Fibroblast of lung (primary cell): Measurements from ENCODE around the gene TRIM73. TPM values are rescaled to one million over a fixed set of nuclear protein-coding genes. Genes with fewer than 3 reads are reported as not detected.
"Not testable (repeated sequence)": the region's sequence is repeated elsewhere in the genome, so short reads cannot be mapped to it uniquely, and the experiment has no call there.

ENCODE experiments used
- DNase-seq, 2 donors: peaks; one replicate each; pipeline versions ENCODE4 v3.0.0 to v3.0.0-alpha.2; 2010; ENCODE audit warnings: low read depth in 2 of 2
- H2AFZ ChIP-seq: 2 replicates; pipeline ENCODE4 v1.5.1; 2012; ENCODE audit warnings: low read length, control low read depth, inconsistent platforms
- H3K27ac ChIP-seq: 2 replicates; pipeline ENCODE4 v1.5.1; 2011; ENCODE audit warnings: low read length, control low read depth; ENCODE audit not compliant: insufficient read depth
- H3K27me3 ChIP-seq: 2 replicates; pipeline ENCODE4 v1.5.1; 2011; ENCODE audit warnings: mild to moderate bottlenecking, low read length; ENCODE audit not compliant: control insufficient read depth, insufficient read depth
- H3K36me3 ChIP-seq: 2 replicates; pipeline ENCODE4 v1.5.1; 2011; ENCODE audit warnings: low read length; ENCODE audit not compliant: control insufficient read depth, insufficient read depth
- H3K4me1 ChIP-seq: 2 replicates; pipeline ENCODE4 v1.5.1; 2011; ENCODE audit warnings: low read length; ENCODE audit not compliant: control insufficient read depth, insufficient read depth; ENCODE audit errors: extremely low read depth
- H3K4me2 ChIP-seq: 2 replicates; pipeline ENCODE4 v1.5.1; 2011; ENCODE audit warnings: low read length, control low read depth; ENCODE audit not compliant: insufficient read depth; ENCODE audit errors: extremely low read depth
- H3K4me3 ChIP-seq, 4 experiments: fragments of 200-600 bp in 1 of 4; sonication (generic) in 1 of 4; replicated peaks in 1 of 4; 2 replicates each; pipeline ENCODE4 v1.5.1; 2011 to 2016; ENCODE audit warnings: low read length in 4 of 4, low read depth in 3 of 4, mild to moderate bottlenecking in 3 of 4, control low read depth in 2 of 4, inconsistent platforms in 1 of 4, mixed read lengths in 1 of 4; ENCODE audit not compliant: insufficient read depth in 1 of 4; ENCODE audit errors: control extremely low read depth in 1 of 4
- H3K79me2 ChIP-seq: 2 replicates; pipeline ENCODE4 v1.5.1; 2012; ENCODE audit warnings: mild to moderate bottlenecking, low read length, inconsistent platforms; ENCODE audit not compliant: control insufficient read depth, insufficient read depth
- H3K9ac ChIP-seq: 2 replicates; pipeline ENCODE4 v1.5.1; 2011; ENCODE audit warnings: mild to moderate bottlenecking, low read length, control low read depth; ENCODE audit not compliant: insufficient read depth
- H3K9me3 ChIP-seq: 2 replicates; pipeline ENCODE4 v1.5.1; 2012; ENCODE audit warnings: low read depth, low read length; ENCODE audit not compliant: control insufficient read depth, insufficient read depth
- H4K20me1 ChIP-seq: 2 replicates; pipeline ENCODE4 v1.5.1; 2011; ENCODE audit warnings: low read length; ENCODE audit not compliant: control insufficient read depth, insufficient read depth; ENCODE audit errors: extremely low read depth
- polyA plus RNA-seq, 2 donors: library from polyadenylated mRNA; depleted of rRNA in 1 of 2; stranded (reverse) in 1 of 2; unstranded in 1 of 2; fragments of >200 nt; gene quantifications; 2 replicates each; pipeline ENCODE4 v1.2.1, GENCODE V29; 2011 to 2012; ENCODE audit warnings: missing spikeins in 1 of 2
- total RNA-seq: library from RNA; depleted of rRNA; stranded (reverse); fragments of >200 nt; gene quantifications from 2 replicates; pipeline ENCODE4 v1.2.1, GENCODE V29; 2014

TRIM73 gene
- total and polyA plus RNA-seq, 2 donors (not counting 1 experiment from before 2014, with no cell fraction given), result 0.03 to 1.3 TPM

DNA sequence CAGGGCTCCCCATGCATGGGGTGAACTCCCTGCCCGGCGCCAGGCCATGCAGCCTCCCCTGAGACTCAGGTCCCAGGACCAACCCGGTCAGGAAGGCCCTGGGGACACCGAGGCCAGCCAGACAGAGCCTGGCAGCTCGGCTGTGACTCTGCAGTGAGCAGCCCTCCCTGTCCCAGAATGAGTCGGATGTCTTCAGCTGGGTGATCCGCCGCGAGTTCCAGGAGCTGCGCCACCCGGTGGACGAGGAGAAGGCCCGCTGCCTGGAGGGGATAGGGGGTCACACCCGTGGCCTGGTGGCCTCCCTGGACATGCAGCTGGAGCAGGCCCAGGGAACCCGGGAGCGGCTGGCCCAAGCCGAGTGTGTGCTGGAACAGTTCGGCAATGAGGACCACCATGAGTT is 9.2 kb downstream of the TRIM73 start:
- H4K20me1 ChIP-seq, H3K27ac ChIP-seq, H3K9me3 ChIP-seq, H3K4me2 ChIP-seq, H3K27me3 ChIP-seq, H3K4me3 ChIP-seq, H3K4me1 ChIP-seq, H3K9ac ChIP-seq, H2AFZ ChIP-seq, DNase-seq, H3K79me2 ChIP-seq, H3K36me3 ChIP-seq: not testable (repeated sequence)

DNA sequence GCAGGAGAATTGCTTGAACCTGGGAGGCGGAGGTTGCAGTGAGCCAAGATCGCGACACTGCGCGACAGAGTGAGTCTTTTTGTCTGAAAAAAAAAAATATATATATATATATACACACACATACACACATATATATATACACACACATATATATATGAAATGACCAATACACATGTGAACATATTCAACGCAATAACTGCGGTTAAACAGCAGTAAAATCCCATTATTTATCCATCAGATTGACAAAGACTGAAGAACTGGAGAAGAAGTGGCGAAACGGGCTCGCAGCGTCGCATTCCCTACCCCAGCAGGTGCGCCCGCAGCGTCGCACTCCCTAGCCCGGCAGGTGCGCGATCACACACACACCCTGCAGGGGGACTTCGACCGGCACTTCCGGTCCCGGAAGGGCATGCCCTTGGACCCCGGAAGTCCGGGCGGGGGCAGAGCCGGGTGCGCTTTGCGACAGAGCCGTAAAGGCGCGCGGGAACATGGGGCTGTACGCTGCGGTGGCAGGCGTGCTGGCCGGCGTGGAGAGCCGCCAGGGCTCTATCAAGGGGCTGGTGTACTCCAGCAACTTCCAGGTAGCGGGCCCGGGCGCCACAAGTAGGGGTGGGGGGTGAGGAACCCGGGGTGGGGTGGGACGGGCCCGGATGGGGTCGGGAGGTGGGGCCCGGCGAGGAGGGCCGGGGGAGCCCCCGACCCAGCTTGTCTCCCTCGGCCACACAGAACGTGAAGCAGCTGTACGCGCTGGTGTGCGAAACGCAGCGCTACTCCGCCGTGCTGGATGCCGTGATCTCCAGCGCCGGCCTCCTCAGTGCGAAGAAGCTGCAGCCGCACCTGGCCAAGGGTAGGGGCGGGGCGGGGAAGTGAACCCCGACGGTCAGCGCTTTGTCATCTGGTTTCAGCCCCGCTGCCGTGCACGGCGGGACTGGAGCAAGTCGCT is 14.7 kb downstream of the TRIM73 start:
- H3K4me2 ChIP-seq, H3K36me3 ChIP-seq, H3K9ac ChIP-seq, H3K79me2 ChIP-seq, H3K9me3 ChIP-seq, H4K20me1 ChIP-seq, H3K4me1 ChIP-seq, H3K27ac ChIP-seq, DNase-seq, H3K27me3 ChIP-seq, H2AFZ ChIP-seq: not testable (repeated sequence)
- H3K4me3 ChIP-seq, result peak overlapping the region in 1 of 4 experiments; percentile 42

DNA sequence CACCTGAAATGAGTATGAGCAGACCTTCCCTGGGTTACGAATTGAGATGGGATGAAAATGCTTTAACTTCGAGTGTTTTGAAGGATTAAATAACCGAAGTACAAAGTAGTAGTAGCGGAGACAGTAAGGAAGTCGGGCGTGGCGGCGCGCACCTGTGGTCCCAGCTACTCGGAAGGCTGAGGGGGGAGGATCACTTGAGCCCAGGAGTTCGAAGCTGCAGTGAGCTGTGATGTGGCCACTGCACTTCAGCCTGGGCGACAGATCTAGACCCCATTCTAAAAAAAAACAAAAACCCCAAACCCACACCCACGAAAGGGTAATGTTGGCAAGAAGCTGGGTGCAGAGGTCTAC is 15.4 kb downstream of the TRIM73 start:
- H3K9ac ChIP-seq, H3K36me3 ChIP-seq, H3K27ac ChIP-seq, H2AFZ ChIP-seq, H3K4me3 ChIP-seq, DNase-seq, H3K9me3 ChIP-seq, H3K4me2 ChIP-seq, H3K27me3 ChIP-seq, H3K4me1 ChIP-seq, H3K79me2 ChIP-seq, H4K20me1 ChIP-seq: not testable (repeated sequence)

DNA sequence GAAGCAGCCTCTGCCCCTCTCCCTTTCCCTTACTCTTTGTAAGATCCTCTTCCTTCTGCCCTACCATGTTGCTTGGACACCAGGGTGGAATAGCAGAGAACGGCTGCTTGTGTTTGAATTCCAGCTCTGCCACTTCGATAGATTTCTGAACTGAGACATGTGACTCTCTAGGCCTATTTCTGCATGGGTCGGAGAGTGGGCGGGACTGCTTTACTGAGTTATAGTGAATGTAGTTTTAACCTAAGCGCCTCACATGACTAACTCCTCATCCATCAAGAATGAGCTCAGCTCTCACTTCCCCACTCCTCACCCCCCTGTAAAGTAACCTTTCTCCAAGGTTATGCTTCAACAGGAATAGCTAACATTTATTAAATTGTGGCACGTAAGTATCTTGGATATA is 18.8 kb downstream of the TRIM73 start:
- H3K27ac ChIP-seq, H3K27me3 ChIP-seq, H2AFZ ChIP-seq, H3K4me3 ChIP-seq, H3K9ac ChIP-seq, H3K79me2 ChIP-seq, H3K9me3 ChIP-seq, H4K20me1 ChIP-seq, DNase-seq, H3K36me3 ChIP-seq, H3K4me1 ChIP-seq, H3K4me2 ChIP-seq: not testable (repeated sequence)

DNA sequence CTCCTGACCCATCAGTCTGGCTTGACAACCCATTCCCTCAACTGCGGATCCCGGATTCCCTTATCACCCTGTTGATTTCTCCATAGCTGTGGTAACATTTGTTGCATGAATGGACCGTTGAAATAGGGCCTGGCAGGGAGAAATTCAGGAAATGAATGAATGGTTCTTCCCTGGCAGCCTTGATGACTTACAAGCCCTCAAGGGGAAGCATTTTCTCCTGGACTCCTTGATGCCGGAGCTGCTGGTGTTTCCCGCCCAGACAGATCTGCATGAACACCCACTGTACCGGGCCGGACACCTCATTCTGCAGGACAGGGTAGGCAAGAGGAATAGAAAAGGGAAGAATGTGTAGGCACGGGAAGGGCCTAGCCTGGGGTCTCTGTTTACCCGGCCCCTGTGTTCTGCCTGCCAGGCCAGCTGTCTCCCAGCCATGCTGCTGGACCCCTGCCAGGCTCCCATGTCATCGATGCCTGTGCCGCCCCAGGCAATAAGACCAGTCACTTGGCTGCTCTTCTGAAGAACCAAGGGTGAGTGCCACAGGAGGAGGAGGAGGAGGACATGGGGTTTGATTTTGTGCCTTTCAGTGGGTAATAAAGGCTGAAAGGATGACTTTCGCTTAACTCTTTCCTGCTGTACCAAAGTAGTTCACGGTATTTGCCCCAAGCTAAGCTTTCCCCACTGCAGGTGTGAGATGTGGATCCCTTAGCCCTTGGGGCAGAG is 19.4 kb downstream of the TRIM73 start:
- peak in 1 of 2 donors; percentile 39 for DNase-seq
- H4K20me1 ChIP-seq, H3K79me2 ChIP-seq, H3K4me3 ChIP-seq, H3K27ac ChIP-seq, H2AFZ ChIP-seq, H3K9ac ChIP-seq, H3K4me2 ChIP-seq, H3K9me3 ChIP-seq, H3K27me3 ChIP-seq, H3K36me3 ChIP-seq, H3K4me1 ChIP-seq: not testable (repeated sequence)

DNA sequence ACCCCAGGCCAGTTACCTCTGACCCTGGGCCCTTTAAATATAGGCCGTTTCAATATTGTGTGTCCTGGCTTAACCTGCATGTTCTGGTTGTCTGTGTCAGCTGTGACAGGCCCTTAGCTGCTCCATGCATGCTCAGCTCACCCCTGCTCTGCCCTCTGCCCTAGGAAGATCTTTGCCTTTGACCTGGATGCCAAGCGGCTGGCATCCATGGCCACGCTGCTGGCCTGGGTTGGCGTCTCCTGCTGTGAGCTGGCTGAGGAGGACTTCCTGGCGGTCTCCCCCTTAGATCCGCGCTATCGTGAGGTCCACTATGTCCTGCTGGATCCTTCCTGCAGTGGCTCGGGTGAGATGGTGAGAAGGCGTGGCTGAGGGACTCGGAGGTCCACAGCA is 20.0 kb downstream of the TRIM73 start:
- H3K9me3 ChIP-seq, H3K9ac ChIP-seq, H3K4me1 ChIP-seq, H4K20me1 ChIP-seq, H3K4me3 ChIP-seq, H3K27me3 ChIP-seq, DNase-seq, H3K27ac ChIP-seq, H3K79me2 ChIP-seq, H3K4me2 ChIP-seq, H2AFZ ChIP-seq, H3K36me3 ChIP-seq: not testable (repeated sequence)
